ENCODE results near the gene BORA.

DNA sequence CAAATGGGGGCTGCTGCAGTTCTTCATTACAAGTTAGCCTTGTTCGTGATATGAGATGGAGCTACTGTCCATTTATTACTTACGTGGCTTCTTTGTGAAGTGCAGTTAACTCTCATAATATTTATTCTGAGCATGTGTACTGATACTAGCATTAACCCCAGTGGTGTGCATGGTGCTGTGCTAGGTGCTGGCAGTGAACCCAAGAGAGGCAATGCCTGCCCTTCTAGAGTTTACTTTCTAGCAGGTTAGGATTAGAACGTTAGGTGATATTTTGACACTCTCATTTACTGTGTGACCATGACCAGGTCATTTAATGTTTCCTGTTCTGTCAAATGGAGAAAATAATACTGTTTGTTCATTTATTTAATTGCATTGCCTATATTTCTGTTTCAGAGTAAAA lies 71.1 kb downstream of the BORA start:
- no peak for TF ChIP-seq CBX5 (IDR thresholded peaks at IDR 0.05; ENCODE audit: low read depth)
- TF ChIP-seq POLR2A (IDR thresholded peaks at IDR 0.05; ENCODE audit: low read depth, low read length), result no peak
- no peak for TF ChIP-seq TCF12 (IDR thresholded peaks at IDR 0.05; ENCODE audit: low read depth, low read length)
- TF ChIP-seq, protein P1, sequence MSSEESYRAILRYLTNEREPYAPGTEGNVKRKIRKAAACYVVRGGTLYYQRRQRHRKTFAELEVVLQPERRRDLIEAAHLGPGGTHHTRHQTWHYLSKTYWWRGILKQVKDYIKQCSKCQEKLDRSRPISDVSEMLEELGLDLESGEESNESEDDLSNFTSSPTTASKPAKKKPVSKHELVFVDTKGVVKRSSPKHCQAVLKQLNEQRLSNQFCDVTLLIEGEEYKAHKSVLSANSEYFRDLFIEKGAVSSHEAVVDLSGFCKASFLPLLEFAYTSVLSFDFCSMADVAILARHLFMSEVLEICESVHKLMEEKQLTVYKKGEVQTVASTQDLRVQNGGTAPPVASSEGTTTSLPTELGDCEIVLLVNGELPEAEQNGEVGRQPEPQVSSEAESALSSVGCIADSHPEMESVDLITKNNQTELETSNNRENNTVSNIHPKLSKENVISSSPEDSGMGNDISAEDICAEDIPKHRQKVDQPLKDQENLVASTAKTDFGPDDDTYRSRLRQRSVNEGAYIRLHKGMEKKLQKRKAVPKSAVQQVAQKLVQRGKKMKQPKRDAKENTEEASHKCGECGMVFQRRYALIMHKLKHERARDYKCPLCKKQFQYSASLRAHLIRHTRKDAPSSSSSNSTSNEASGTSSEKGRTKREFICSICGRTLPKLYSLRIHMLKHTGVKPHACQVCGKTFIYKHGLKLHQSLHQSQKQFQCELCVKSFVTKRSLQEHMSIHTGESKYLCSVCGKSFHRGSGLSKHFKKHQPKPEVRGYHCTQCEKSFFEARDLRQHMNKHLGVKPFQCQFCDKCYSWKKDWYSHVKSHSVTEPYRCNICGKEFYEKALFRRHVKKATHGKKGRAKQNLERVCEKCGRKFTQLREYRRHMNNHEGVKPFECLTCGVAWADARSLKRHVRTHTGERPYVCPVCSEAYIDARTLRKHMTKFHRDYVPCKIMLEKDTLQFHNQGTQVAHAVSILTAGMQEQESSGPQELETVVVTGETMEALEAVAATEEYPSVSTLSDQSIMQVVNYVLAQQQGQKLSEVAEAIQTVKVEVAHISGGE (CRISPR knock-in tag; IDR thresholded peaks at IDR 0.05), result no peak
- TF ChIP-seq, protein P2, sequence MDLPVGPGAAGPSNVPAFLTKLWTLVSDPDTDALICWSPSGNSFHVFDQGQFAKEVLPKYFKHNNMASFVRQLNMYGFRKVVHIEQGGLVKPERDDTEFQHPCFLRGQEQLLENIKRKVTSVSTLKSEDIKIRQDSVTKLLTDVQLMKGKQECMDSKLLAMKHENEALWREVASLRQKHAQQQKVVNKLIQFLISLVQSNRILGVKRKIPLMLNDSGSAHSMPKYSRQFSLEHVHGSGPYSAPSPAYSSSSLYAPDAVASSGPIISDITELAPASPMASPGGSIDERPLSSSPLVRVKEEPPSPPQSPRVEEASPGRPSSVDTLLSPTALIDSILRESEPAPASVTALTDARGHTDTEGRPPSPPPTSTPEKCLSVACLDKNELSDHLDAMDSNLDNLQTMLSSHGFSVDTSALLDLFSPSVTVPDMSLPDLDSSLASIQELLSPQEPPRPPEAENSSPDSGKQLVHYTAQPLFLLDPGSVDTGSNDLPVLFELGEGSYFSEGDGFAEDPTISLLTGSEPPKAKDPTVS (IDR thresholded peaks at IDR 0.05; ENCODE audit: low read depth, low read length), result no peak
- TF ChIP-seq MYC (IDR thresholded peaks at IDR 0.05; ENCODE audit: insufficient read depth, insufficient read length, insufficient replicate concordance, low read length, severe bottlenecking), result no peak
- no peak for TF ChIP-seq EZH2 (IDR thresholded peaks at IDR 0.05; ENCODE audit: borderline replicate concordance, control insufficient read depth, low read depth, low read length)
- no peak for TF ChIP-seq KAT2A (conservative IDR thresholded peaks at IDR 0.05; ENCODE audit: control insufficient read depth, low read depth, low read length)
- no peak for TF ChIP-seq RFX5 (IDR thresholded peaks at IDR 0.05; ENCODE audit: low read depth, low read length)
- no peak for TF ChIP-seq ZNF274 (IDR thresholded peaks at IDR 0.05; ENCODE audit: insufficient read depth, insufficient read length)
